ENCODE results near the gene AKAP13.

The AKAP13 gene

GRCh38 chr15:85542895-85543331, 162.5 kb downstream of the AKAP13 start:
- FAIRE-seq: no peak

- no peak for FAIRE-seq
Observed at GRCh38 chr15:85543741-85544155, 163.3 kb downstream of the AKAP13 start.

- FAIRE-seq: no peak
Observed at GRCh38 chr15:85545185-85545584, 164.8 kb downstream of the AKAP13 start.

- no peak for FAIRE-seq
Observed at GRCh38 chr15:85545752-85546151, 165.3 kb downstream of the AKAP13 start.

GRCh38 chr15:85547386-85547785, 167.0 kb downstream of the AKAP13 start:
- no peak for FAIRE-seq

GRCh38 chr15:85550283-85550682, 169.9 kb downstream of the AKAP13 start:
- no peak for FAIRE-seq

GRCh38 chr15:85551221-85551832, 170.9 kb downstream of the AKAP13 start:
- peak; percentile 17 for FAIRE-seq

GRCh38 chr15:85554852-85555521, 174.6 kb downstream of the AKAP13 start:
- FAIRE-seq: no peak

GRCh38 chr15:85555875-85556617, 175.6 kb downstream of the AKAP13 start:
- no peak for FAIRE-seq

GRCh38 chr15:85556618-85556895, 176.2 kb downstream of the AKAP13 start:
- FAIRE-seq: no peak

GRCh38 chr15:85557385-85557784, 177.0 kb downstream of the AKAP13 start:
- no peak for FAIRE-seq

GRCh38 chr15:85558848-85559247, 178.4 kb downstream of the AKAP13 start:
- FAIRE-seq: no peak

- FAIRE-seq: no peak
Observed at GRCh38 chr15:85559530-85559929, 179.1 kb downstream of the AKAP13 start.

GRCh38 chr15:85562824-85563223, 182.4 kb downstream of the AKAP13 start:
- no peak for FAIRE-seq

- FAIRE-seq: no peak
Observed at GRCh38 chr15:85563328-85563727, 182.9 kb downstream of the AKAP13 start.

GRCh38 chr15:85563731-85564130, 183.3 kb downstream of the AKAP13 start:
- no peak for FAIRE-seq

GRCh38 chr15:85564686-85565085, 184.3 kb downstream of the AKAP13 start:
- no peak for FAIRE-seq

- FAIRE-seq: no peak
Observed at GRCh38 chr15:85568261-85568808, 187.9 kb downstream of the AKAP13 start.

GRCh38 chr15:85570336-85570735, 189.9 kb downstream of the AKAP13 start:
- FAIRE-seq: no peak

GRCh38 chr15:85571780-85572179, 191.4 kb downstream of the AKAP13 start:
- FAIRE-seq: no peak

GRCh38 chr15:85576392-85576791, 196.0 kb downstream of the AKAP13 start:
- FAIRE-seq: no peak

GRCh38 chr15:85578941-85579701, 198.7 kb downstream of the AKAP13 start:
- FAIRE-seq: no peak
